D341Med (cell line): ENCODE measurements around the gene PLXNB1.
"Not testable (repeated sequence)": the region's sequence is repeated elsewhere in the genome, so short reads cannot be mapped to it uniquely, and the experiment has no call there.

Experiments used
- DNase-seq: peaks from one replicate; pipeline ENCODE4 v3.0.0; 2012; ENCODE audit warnings: low spot score

The PLXNB1 gene

GRCh38 chr3:48429960-48430707 is at the start of gene PLXNB1:
Gene PLXNB1, minus strand, starts transcription at chr3:48430086. Its CDS starts 5,475 bp downstream, at chr3:48424611.
- no peak for DNase-seq

GRCh38 chr3:48478626-48479555 is 49.0 kb upstream of the PLXNB1 start:
- peak; percentile 10 for DNase-seq

GRCh38 chr3:48477959-48478520 is 48.2 kb upstream of the PLXNB1 start:
- DNase-seq: no peak

GRCh38 chr3:48476426-48477053 is 46.7 kb upstream of the PLXNB1 start:
- DNase-seq: no peak

- DNase-seq: no peak
Measured at GRCh38 chr3:48475188-48475587, 45.3 kb upstream of the PLXNB1 start.

GRCh38 chr3:48474619-48475018 is 44.7 kb upstream of the PLXNB1 start:
- DNase-seq: no peak

GRCh38 chr3:48474031-48474430 is 44.1 kb upstream of the PLXNB1 start:
- not testable (repeated sequence) for DNase-seq

GRCh38 chr3:48473617-48473952 is 43.7 kb upstream of the PLXNB1 start:
- DNase-seq: no peak

- peak; percentile 96 for DNase-seq
Measured at GRCh38 chr3:48472923-48473616, 43.2 kb upstream of the PLXNB1 start.

GRCh38 chr3:48472673-48472922 is 42.7 kb upstream of the PLXNB1 start:
- DNase-seq: peak; percentile 69

- DNase-seq: no peak
Measured at GRCh38 chr3:48470286-48470685, 40.4 kb upstream of the PLXNB1 start.

GRCh38 chr3:48469046-48469915 is 39.4 kb upstream of the PLXNB1 start:
- DNase-seq: no peak

GRCh38 chr3:48468329-48468731 is 38.4 kb upstream of the PLXNB1 start:
- DNase-seq: no peak

- no peak for DNase-seq
Measured at GRCh38 chr3:48467473-48468267, 37.8 kb upstream of the PLXNB1 start.

GRCh38 chr3:48467110-48467454 is 37.2 kb upstream of the PLXNB1 start:
- DNase-seq: no peak

- no peak for DNase-seq
Measured at GRCh38 chr3:48466386-48467109, 36.7 kb upstream of the PLXNB1 start.

- peak; percentile 76 for DNase-seq
Measured at GRCh38 chr3:48465531-48466378, 35.9 kb upstream of the PLXNB1 start.

GRCh38 chr3:48465237-48465530 is 35.3 kb upstream of the PLXNB1 start:
- DNase-seq: no peak

GRCh38 chr3:48464713-48465221 is 34.9 kb upstream of the PLXNB1 start:
- DNase-seq: no peak
